HG02852 (cell line): Measurements from ENCODE around the gene EXOSC6.
"Not testable (repeated sequence)": the region's sequence is repeated elsewhere in the genome, so short reads cannot be mapped to it uniquely, and the experiment has no call there.

Source experiments
- ATAC-seq: cut with Tn5 transposase; IDR thresholded peaks from one replicate; pipeline ENCODE4 v1.9.1; 2021; ENCODE audit warnings: mild to moderate bottlenecking, moderate library complexity; ENCODE audit not compliant: unreplicated experiment

The EXOSC6 gene

GRCh38 chr16:70251629-70252354 is at the start of gene EXOSC6:
EXOSC6 (minus strand) TSS chr16:70251940; CDS start chr16:70251900, 40 bp downstream.
- peak; percentile 85 for ATAC-seq

DNA sequence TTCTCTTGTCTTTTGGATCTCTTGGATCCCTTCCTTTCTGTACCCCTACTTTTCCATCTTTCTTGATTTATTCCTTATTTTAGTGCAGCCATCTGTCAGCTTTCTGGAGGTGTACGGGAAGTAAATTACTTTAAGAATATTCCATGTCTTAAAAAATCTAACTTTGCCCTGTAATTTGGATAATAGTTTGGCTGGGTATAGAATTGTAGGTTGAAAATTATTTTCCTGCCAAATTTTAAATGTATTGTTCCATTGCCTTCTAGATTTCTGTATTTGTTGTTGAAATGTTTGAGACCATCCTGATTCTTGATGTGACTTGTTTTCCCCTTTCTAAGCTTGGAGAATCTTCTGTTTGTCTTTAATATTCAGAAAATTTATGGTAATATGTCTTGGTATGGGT is 49.4 kb upstream of the EXOSC6 start:
- no peak for ATAC-seq

DNA sequence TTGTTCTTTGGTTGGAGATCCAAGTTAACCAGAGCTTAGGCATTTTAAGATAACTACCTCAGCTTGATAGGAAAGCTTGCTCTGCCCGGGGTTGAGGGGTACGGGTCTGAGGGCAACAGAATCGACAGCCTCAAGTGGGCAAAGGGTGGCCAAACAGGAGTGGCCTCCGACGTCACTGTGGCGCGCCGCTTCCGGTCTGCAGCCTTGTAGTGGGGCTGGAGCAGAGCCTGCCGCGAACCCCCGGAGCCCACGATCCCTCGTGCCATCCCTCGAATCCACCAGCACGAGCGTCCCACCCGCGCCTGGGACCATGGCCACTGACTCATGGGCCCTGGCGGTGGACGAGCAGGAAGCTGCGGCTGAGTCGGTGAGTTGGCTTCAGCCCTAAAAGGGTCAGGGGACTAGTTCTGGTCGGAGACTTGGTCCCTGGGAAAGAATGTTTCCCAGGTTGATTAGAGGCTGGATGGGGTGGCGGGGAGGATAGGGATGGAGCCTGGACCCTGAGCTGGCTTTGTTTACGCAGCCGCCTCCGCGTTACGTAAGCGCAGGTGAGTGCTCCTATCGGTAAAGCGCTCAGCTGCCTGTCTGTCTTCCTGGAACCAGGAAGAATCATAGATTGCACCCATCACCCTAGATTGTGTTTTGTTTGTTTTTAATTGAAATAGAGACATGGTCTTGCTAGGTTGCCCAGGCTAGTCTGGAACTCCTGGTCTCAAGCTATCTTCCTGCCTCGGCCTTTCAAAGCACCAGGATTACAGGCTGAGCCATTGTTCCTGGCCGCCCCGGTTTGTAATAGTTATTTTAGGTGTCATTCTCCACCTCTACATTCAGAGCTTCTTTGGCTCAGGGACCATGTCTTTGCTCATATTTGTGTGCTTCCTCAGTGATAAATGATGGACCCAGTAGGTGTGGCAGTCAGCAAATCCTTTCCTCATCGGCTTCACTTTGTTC is 47.5 kb upstream of the EXOSC6 start, which contains the start of gene DDX19B:
TSS of gene DDX19B (plus strand) at position 199 of the 951 bp plus-strand sequence. CDS start at position 311, 112 bp downstream.
- ATAC-seq, result peak; percentile 82

DNA sequence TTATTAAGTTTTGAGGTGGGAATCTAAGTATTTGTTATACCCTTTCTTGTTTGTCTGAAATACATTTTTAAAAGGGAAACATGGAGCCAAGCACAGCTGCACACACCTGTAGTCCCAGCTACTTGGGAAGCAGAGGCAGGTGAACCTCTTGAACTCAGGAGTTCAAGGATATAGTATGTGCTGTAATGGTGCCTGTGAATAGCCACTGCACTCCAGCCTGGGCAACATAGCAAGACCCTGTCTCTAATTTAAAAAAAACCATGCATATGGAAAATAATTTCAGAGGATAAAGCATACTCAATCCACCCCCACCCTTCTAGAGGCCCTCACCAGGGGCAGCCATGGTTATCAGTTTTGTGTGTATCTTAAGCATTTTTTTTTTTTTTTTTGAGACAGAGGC is 43.9 kb upstream of the EXOSC6 start:
- no peak for ATAC-seq

GRCh38 chr16:70294385-70295025 is 42.8 kb upstream of the EXOSC6 start:
- ATAC-seq, result no peak

DNA sequence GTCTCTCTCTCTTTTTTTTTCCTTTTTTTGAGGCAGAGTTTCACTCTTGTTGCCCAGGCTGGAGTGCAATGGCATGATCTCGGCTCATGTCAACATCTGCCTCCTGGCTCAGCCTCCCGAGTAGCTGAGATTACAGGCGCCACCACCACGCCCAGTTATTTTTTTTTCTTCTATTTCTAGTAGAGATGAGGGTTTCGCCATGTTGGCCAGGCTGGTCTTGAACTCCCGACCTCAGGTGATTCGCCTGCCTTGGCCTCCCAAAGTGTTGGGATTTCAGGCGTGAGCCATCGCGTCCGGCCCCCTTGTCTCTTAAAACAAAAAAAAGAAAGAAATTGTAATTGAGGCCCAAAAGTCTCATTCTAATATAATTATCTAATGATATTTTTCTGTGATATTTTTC is 40.4 kb upstream of the EXOSC6 start:
- ATAC-seq, result not testable (repeated sequence)

DNA sequence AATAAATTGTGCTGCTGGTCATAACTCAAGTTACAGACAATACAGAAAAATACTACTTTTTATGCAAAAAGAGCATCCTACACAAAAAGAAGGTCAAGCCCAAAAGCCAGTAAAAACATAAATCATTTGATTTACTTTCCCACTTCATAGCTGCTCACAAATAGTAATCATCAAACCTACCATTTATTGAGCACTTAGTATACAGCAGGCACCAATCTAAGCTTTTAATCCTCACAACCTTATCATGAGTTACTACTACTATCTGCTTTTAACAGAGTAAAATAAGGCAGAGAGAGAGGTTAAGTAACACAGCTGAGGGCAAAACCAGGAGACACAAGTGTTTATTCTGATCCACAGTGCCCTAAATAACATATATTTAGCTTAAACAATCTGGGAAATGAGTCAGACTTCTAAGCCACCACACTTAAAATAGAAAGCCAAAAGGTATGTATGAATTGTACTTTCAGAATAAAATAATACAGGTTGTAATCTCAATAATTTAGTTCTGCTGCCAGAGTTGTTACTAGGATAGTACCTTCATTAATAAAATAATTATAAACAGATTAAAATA is 39.3 kb upstream of the EXOSC6 start:
- ATAC-seq, result no peak

DNA sequence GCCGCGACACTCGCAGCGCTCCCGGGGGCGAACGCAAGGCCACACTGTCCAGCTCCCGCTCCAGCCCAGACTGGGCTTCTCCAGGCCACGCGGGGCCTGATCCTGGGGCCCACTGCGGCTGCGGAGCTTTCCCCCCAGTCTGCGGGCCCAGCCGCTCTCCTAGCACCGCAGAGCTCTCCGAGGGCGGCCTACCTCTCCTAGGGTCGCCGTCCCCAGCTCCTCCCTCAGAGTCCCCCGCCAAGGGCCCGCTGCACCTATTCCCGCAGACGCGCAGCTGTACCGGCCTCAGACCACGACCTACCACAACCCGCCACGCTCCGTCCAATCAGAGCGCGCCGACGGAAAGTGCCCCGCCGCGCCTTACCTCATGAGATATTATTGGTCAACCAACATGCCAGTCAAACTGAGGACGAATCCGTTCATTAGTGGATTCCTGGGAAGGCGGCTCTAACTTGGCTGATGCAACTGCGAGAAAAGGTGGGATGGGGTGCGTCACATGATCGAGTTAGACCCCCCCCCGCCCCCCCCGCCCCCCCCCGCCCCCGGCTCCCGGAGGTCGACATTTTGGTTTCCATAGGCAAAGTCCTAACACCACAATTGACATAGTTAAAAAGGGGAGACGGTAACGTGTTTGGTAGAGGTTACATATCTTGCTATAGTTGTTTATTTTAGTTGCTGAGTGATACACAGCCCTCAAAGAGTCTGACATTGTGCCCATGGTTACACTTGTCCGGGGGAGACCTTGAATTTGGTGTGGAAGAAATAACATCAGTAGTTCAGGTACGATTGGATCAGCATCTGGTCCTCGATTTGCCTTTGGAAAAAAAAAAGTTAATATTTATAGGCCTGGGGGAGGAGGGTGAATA is 37.7 kb upstream of the EXOSC6 start, which contains the start of gene AARS1:
TSS of gene AARS1 (minus strand) at position 278 of the 866 bp plus-strand sequence. CDS start 6,743 bp downstream, outside the sequence.
- ATAC-seq, result peak; percentile 96

- not testable (repeated sequence) for ATAC-seq
Observed at GRCh38 chr16:70287304-70287971, 35.7 kb upstream of the EXOSC6 start.

DNA sequence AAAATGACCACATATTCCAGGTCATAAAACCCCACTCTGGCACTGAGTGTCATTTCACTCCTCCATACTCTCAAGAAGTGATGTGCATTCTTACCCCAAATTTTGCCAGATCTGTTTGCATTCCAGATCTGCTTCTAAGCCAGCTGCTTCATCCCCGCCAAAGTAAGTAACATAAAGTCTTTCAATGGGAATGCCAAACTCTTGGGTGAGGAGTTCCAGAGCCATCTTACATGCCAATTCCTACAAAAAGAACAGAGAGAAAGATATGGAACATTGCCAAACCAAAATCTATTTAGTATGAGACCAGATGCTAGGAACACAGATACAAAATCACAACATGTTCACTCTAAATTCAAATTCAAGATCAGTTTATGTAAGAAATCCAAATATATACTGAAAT is 24.7 kb upstream of the EXOSC6 start:
- ATAC-seq, result no peak

DNA sequence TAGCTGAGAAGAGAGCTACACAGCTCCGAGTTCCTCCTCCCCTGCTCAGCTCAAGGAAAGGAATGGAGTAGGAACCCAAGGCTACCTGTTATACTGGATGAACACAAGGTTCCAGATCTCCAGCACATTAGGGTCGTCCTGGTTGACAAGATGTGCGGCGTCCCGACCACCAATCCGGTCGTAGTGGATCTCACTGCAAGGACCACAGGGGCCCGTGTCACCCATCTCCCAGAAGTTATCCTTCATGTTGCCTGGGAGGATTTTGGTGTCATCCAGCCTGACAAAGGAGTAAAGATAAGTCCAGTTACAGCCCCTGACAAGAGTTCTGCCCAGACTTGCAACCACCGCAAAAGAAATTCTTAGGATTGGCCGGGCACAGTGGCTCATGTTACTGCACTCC is 20.0 kb upstream of the EXOSC6 start:
- no peak for ATAC-seq

DNA sequence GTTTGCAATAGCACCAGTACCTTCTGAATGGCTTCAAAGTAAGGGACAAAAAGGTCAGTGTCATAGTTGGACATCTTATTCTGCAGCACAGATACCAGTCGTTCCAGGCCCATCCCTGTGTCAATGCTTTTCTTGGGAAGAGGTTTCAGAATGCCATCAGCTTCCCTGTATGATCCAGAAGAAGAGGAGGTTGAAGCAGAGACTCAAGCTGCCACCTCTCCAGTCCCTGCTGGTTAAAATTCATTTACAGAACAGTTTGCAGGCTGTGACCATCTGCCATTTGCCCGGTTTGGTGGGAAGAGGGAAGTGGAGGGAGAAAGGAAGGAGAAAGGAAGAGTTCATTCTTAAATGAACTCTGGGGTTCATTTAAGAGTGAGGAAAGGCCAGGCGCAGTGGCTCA is 18.4 kb upstream of the EXOSC6 start:
- no peak for ATAC-seq

DNA sequence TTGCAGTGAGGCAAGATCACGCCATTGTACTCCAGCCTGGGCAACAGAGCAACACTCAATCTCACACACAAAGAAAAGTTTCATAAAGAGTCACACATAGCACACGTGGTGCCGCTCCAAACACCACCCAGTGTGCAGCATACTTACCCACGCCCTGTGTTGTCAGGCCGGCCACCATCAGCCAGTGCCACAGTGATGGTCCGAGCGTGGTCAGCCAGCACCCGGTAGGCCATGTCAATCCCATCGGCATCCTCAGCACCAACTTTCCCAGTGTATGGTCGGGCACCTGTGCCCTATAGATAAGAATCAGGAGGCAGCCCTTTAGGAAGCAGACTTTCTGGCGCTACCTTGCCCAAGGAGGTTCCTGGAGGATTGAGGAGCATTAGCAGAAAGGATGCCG is 17.7 kb upstream of the EXOSC6 start:
- ATAC-seq, result no peak

DNA sequence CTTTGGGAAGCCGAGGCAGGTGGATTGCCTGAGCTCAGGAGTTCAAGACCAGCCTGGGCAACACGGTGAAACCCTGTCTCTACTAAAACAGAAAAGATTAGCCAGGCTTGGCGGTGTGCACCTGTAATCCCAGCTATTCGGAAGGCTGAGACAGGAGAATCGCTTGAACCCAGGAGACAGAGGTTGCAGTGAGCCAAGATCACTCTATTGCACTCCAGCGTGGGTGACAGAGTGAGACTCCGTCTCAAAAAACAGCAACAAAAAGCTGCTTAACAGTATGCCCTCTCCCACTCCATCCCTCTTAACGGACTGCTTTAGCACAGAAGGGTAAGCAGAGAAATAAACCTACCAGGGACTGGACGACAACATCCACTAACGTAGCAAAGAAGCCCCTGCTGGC is 16.2 kb upstream of the EXOSC6 start:
- ATAC-seq, result not testable (repeated sequence)

GRCh38 chr16:70267516-70267915 is 15.8 kb upstream of the EXOSC6 start:
- no peak for ATAC-seq

DNA sequence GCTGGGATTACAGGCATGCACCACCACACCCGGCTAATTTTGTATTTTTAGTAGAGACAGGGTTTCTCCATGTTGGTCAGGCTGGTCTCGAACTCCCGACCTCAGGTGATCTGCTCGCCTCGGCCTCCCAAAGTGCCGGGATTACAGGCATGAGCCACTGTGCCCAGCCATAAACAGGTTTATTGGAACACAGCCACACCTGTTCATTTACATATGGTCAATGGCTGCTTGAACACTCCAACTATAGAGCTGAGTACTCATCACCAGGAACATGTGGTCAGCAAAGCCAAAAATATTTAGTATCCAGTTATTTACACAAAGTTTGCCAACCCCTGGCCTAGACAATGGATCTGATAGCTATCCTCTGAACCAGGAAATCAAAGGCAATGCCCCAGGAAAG is 8.2 kb upstream of the EXOSC6 start:
- ATAC-seq, result not testable (repeated sequence)

- no peak for ATAC-seq
Observed at GRCh38 chr16:70258946-70259345, 7.2 kb upstream of the EXOSC6 start.

- ATAC-seq, result no peak
Observed at GRCh38 chr16:70258065-70258464, 6.3 kb upstream of the EXOSC6 start.

GRCh38 chr16:70257391-70257790 is 5.7 kb upstream of the EXOSC6 start:
- no peak for ATAC-seq
